ENCODE data around the gene NKX2-8.

DNA sequence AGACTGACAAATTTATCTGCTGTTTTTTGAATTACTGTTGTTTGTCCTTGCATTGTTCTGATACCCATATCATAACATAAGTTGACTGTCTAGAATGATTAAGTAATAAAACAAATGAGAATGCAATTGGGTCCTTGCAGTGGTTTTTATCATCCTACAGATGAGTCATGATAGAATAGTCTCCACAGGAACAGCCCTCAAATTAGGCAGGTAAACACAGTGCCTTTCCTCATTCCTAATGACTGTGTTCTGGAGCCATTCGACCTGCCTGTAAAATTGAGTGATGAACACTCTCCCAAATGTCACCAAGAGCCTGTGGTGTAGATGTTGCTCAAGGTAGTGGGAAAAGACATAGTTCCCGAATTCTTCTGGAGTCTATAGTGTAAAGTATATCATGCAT is 12.3 kb downstream of the NKX2-8 start:
- TF ChIP-seq POLR2AphosphoS5 (IDR thresholded peaks at IDR 0.05; ENCODE audit: low read depth, low read length) (no peak), RAD21 (IDR thresholded peaks at IDR 0.05; ENCODE audit: low read length) (no peak), NRF1 (IDR thresholded peaks at IDR 0.05; ENCODE audit: low read depth, low read length) (no peak), ELF1 (IDR thresholded peaks at IDR 0.05) (no peak)
- TF ChIP-seq, protein P1, sequence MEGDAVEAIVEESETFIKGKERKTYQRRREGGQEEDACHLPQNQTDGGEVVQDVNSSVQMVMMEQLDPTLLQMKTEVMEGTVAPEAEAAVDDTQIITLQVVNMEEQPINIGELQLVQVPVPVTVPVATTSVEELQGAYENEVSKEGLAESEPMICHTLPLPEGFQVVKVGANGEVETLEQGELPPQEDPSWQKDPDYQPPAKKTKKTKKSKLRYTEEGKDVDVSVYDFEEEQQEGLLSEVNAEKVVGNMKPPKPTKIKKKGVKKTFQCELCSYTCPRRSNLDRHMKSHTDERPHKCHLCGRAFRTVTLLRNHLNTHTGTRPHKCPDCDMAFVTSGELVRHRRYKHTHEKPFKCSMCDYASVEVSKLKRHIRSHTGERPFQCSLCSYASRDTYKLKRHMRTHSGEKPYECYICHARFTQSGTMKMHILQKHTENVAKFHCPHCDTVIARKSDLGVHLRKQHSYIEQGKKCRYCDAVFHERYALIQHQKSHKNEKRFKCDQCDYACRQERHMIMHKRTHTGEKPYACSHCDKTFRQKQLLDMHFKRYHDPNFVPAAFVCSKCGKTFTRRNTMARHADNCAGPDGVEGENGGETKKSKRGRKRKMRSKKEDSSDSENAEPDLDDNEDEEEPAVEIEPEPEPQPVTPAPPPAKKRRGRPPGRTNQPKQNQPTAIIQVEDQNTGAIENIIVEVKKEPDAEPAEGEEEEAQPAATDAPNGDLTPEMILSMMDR (IDR thresholded peaks at IDR 0.05): no peak
- TF ChIP-seq, protein P2, sequence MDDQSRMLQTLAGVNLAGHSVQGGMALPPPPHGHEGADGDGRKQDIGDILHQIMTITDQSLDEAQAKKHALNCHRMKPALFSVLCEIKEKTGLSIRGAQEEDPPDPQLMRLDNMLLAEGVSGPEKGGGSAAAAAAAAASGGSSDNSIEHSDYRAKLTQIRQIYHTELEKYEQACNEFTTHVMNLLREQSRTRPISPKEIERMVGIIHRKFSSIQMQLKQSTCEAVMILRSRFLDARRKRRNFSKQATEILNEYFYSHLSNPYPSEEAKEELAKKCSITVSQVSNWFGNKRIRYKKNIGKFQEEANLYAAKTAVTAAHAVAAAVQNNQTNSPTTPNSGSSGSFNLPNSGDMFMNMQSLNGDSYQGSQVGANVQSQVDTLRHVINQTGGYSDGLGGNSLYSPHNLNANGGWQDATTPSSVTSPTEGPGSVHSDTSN (IDR thresholded peaks at IDR 0.05): no peak
- TF ChIP-seq, protein P3, sequence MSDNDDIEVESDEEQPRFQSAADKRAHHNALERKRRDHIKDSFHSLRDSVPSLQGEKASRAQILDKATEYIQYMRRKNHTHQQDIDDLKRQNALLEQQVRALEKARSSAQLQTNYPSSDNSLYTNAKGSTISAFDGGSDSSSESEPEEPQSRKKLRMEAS (IDR thresholded peaks at IDR 0.05; ENCODE audit: low read depth): no peak
- TF ChIP-seq, protein P4, sequence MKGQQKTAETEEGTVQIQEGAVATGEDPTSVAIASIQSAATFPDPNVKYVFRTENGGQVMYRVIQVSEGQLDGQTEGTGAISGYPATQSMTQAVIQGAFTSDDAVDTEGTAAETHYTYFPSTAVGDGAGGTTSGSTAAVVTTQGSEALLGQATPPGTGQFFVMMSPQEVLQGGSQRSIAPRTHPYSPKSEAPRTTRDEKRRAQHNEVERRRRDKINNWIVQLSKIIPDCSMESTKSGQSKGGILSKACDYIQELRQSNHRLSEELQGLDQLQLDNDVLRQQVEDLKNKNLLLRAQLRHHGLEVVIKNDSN (IDR thresholded peaks at IDR 0.05; ENCODE audit: borderline replicate concordance, low read depth): no peak
- TF ChIP-seq, protein P5, sequence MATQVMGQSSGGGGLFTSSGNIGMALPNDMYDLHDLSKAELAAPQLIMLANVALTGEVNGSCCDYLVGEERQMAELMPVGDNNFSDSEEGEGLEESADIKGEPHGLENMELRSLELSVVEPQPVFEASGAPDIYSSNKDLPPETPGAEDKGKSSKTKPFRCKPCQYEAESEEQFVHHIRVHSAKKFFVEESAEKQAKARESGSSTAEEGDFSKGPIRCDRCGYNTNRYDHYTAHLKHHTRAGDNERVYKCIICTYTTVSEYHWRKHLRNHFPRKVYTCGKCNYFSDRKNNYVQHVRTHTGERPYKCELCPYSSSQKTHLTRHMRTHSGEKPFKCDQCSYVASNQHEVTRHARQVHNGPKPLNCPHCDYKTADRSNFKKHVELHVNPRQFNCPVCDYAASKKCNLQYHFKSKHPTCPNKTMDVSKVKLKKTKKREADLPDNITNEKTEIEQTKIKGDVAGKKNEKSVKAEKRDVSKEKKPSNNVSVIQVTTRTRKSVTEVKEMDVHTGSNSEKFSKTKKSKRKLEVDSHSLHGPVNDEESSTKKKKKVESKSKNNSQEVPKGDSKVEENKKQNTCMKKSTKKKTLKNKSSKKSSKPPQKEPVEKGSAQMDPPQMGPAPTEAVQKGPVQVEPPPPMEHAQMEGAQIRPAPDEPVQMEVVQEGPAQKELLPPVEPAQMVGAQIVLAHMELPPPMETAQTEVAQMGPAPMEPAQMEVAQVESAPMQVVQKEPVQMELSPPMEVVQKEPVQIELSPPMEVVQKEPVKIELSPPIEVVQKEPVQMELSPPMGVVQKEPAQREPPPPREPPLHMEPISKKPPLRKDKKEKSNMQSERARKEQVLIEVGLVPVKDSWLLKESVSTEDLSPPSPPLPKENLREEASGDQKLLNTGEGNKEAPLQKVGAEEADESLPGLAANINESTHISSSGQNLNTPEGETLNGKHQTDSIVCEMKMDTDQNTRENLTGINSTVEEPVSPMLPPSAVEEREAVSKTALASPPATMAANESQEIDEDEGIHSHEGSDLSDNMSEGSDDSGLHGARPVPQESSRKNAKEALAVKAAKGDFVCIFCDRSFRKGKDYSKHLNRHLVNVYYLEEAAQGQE (IDR thresholded peaks at IDR 0.05; ENCODE audit: low read depth, low read length): no peak
